D341Med (cell line): ENCODE data around the gene PPP1R15B.
A peak's percentile ranks its signal among the peaks of the same experiment; 100 is the strongest.

Experiments used
- DNase-seq: peaks from one replicate; pipeline ENCODE4 v3.0.0; 2012; ENCODE audit warnings: low spot score

Gene PPP1R15B

DNA sequence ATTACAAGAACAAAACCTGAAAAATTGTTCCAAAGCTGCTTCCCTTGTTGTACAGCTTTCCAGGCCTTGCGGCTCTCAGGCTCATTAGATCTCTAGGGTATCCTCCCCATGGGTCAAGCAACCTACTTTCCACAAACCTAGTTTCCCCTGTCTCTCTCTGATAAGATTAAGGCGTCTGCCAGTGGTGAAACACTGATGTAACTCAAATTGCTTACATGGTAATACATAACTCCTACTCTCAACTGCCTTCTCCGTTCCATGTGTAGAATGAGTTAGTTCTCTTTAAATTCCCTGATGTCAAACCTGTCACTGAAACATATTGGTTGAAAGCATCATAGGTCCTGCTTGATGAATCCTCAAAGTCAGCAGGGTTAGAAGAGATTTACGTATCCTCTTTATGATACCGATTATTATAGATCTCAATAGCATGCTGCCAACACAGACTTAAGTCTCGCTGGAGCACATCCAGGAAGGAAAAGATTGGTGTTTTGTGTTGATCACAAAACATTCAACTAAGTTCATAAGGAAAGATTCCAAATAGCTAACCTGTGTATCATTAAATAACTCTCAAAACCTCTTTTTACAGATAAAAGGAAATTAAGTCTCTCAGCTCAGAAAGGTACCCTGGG, 10.6 kb downstream of the PPP1R15B start:
- DNase-seq: no peak

DNA sequence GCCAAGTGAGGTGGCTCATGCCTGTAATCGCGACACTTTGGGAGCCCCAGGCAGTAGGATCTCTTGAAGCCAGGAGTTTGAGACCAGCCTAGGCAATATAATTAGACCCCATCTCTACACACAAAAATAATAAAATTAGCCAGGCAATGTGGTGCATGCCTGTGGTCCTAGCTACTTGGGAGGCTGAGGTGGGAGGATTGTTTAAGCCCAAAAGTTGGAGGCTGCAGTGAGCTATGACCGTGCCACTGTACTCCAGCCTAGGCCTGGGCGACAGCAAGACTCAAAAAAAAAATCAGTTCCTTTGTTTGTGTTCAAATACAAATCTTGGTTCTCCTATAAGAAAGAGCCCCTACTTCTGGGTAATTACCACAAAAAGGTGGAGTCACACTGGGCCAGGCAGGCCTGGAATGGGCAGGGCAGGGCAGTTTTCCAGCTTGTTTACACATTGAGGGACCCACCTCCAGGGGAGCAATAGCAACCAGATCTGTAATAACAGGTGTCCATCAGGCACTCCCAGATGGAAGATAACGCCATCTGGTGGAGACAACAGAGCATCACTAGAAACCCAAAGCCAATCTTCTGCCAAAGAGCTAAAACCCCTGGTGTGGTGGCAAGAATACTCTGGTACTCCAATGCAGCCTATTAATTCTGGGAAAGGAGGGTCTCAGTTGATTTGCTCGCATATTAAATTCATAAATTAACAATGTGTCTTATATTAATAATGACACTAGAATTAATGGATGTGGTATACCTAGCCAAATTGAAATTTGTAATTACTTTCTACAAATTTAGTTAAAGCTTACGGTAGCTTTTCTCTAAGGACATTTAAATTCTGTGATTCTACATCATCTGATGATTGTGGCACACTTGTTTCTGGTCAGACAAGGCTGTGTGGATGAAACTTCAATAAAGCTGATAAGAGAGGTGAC, 13.2 kb downstream of the PPP1R15B start:
- DNase-seq: peak; percentile 91

DNA sequence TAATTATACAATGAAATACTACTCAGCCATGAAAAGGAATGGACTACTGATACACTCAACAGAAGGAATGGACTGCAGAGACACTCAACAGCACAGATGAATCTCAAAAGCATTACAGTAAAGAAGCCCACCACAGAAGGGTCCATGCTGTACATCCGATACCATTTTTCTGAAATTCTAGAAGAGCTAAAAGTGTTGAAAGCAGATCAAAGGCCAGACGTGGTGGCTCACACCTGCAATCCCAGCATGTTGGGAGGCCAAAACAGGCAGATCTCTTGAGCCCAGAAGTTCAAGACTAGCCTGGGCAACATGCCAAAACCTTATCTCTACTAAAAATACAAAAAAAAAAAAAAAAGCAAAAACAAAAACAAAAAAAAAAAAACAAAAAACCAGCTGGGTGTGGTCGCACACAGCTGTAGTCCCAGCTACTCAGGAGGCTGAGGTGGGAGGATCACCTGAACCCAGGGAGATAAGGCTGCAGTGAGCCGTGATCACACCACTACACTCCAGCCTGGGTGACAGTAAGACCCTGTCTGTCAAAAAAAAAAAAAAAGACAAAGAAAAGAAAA, 15.5 kb downstream of the PPP1R15B start:
- no peak for DNase-seq

DNA sequence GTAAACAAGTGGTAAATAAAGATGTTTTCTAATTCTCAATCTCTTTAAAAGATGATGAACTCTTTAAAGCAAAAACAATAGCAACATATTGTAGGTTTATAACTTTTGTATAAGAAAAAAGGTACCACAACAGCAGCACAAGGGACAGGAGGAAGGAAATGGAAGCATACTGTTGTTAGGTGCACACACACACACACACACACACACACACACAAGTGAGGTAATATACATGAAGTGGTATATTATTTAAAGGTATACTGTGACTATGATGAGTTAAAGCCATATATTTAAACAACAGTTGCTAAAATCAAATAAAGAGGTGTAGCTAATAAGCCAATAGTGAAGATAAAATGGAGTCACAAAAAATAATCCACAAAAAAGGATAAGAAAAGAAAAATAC, 20.0 kb downstream of the PPP1R15B start:
- DNase-seq: no peak

DNA sequence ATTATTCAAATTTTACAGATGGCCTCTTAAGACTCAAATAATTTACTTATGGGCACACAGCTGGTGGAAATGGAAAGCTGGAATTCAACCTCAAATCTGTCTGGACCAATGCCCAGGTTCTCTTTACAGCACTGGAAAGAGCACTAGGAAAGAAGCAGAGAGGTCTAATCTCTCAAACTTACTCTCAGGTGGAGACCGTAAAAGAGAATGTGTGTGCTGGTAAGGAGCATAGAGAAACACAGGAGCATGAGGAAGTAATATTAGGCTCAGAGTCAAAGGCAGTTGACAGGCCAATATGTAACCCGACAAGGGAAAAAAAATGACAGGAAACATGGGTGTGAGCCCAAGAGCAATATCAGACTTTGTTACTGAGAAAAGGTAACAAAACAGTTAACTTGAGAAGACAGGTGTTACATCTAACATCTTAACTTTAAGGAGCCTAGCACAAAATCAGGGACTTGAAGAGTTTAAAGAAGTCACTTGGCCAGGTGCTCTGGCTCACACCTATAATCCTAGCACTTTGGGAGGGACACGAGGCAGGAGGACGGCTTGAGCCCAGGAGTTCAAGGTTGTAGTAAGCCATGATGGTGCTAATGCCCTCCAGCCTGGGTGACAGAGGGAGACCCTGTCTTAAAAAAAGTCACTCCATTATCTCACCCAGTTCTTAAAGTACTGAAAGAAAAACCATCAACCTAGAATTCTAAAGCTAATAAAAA, 20.7 kb downstream of the PPP1R15B start:
- DNase-seq: no peak

DNA sequence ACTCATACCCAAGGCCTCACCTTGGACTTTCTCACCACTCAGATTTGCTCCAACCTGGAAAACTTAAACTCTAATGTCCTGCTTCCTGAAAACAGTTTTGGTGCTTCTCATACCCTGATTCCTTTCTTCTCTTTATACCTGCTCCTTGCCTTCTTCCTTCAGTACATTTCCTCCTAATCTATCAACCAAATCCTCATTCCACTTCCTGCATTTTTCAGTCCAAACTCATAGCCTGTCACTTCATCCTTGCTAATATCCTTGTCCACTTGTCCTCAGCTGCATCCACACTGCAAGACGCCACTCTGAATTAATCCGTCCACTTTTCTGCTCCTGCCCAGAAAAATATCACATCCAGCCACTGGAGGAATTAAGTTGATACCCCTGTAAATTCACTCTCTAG, 25.9 kb downstream of the PPP1R15B start:
- no peak for DNase-seq

DNA sequence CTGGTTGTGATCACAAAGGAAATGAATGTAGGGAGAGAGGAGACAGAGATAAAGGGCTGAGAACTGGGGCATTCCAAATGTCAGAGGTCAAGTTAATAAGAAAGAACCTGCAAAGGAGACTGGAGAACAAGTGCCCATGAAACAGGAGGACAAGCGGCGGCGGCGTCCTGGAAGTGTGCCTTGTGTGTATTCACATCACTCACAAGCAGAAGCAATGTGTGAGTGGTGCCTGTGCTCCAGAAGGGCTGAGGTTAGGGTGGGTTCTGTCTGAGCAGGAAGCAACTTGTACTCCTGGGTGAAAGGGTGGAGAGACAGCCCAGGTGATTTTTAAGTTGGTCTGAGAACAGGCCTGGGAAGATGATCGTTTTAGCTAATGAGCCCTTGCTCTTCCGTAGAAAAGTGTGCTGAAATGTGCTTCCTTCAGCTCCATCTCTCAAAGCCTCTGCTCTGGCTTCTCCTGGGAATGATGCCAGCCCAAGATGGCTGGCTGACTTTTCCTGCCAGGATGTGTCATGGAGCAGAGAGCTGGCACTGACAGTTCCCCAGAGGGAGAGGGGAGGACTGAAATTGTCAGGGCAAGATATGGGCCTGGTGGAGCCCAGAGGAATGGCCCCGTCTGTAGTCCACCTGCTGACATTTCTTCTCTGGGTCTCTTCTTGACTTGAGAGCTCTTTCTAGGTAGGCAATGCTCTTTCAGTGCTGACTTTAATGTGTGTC, 26.8 kb downstream of the PPP1R15B start:
- no peak for DNase-seq

DNA sequence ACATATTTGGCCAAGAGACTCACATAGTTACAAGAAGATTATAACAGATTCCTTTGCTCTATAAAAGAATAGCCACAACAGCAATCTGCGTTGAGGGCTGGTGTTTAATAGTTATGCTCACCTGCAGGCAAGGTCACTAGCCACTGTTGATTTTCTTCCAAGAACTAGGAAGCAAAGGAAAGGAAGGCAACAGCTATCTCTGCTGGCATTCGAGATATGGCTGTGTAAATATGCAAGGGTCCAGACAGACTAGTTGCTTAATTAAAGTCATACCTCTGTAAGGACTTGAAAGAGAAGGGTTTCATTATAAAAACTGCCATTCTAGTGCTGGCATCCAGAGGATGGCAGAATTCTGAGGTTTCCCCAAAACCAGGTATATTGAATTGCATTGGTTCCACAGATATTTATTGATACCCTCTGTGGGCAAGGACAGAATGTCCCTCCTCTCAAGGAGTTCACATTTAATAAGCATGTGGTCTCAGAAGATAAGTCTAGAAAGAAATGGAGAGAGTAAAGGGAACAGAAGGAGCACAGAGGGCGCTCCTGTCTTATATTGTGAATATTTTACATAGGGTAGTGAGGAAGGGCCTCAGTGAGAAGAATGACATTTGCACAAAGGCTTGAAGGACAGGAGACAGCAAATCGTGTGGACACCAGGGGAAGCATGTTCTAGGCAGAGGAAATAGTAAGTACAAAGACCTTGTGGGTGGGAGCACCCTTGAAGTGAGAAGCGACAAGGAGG, 28.3 kb downstream of the PPP1R15B start:
- DNase-seq: no peak

DNA sequence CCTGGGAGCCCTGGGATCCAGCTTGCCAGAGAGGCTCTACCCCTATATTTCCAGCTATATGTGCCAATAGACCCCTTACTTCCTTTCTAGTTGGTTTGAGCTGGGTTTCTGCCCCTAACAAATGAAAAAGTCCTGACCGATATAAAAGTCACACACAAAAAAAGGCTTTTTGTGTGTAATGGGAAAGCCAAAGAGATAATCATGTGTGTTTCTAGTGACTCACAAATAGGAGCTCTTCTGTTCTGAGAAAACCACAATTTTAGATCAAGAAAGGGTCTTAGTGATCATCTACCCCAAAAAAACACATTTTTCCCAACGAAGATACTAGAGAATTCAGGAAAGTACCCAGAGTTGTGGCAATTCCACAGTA, 28.9 kb downstream of the PPP1R15B start:
- no peak for DNase-seq

DNA sequence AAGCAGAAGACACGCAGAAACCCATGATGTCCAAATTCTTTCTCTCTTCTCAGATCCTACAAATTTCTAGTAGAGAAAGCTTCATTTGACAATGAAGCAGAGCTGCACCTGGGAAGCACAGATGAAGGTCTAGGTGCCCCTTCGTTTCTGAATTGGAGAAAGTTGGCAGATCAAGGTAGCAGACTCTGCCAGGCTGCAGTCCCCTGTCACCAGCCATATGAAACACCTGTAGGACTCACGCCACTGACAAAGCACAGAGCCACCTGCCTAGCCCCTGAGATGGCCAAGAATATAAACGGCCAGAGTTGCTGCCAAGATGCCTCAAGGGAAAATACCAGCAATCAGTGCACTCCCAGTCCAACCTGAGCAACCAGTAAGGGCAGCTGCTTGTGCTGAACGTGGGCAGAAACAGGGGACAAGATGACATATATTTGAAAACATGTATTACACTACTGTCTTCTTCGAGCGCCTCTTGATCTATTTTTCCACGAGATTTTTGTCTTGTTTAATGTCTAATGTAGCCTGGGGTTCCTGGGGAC, 31.3 kb downstream of the PPP1R15B start:
- DNase-seq: no peak

DNA sequence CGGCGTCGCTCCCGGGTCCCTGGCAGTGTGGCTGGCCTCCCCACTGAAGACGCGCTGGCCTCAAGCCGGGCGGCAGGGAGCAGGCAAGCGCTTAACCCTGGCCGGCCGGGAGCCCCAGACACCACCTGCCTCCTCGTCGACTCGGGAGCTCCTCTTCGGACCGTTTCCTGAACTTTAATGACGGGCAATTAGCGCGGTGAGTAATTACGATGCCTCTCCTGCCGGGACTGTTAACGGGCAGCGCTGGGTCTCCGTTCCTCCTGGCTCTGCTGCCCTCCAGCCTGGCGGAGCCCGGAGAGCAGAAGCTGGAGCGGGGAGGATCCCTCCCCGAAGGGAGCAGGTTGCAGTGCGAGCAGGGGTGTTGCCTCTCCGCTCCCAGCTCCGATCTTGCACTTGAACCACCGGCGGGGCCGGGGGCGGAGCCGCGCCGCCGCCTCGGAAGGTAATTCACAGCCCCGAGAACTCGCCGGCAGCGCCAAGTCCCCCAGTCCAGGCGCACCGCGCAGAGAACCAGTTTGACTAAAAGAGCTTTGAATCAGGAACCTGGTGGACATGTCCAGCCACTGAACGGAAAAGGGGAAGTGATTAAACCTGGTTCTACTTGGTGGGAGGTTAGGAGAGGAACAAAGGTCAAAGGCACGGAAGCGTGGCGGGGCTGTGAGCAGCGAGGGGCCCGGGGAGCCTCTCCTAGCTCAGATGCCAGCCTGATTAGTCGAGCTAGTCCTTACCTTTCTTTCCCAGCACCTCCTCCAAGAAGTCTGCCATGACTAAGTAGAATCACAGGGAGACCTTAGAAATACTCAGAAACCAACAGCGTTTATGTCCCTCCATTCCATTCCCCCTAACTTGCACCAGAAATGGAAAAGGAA, 33.6 kb downstream of the PPP1R15B start:
- peak; percentile 71 for DNase-seq

DNA sequence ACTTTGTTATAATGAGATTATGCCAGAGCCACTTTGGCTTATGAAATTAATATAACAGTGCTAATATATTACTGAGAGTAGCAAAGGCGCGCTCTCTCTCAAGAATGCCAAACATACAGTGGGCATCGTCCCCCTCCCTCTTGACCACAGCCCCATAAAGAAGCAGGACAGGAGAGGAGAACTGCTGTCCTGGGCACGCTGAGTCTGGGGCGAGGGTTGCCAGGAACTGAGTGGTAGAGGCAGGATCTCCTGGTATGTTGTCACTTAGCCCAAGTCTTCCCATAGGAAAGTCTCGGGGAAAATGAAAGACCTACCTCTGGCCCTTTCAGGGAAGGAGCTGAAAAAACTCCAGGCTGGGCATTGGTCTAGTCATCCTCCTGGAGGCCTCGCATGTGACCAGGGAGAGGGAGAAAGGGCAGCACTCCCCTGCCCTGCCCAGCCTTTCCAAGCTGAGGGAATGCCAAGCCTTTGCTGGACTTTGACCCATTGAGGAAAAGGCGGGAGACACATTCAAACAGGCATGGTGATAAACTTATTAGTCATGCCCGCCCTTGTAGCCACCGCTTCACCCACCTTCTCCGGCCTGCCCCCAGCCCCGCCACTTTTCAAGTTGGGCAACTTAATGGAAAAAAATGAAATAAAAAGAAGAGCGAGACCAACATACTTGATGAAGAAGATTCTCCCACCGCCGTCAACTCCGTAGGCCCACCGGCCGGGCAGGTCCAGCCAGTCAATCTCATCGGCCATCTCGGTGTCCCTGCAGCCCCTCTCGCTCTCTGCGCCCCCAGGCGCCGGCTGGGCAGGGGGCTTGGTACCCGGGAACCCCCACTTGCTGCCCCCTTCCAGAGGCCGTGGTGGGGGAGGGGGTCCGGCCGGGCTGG, 34.5 kb downstream of the PPP1R15B start:
- no peak for DNase-seq

DNA sequence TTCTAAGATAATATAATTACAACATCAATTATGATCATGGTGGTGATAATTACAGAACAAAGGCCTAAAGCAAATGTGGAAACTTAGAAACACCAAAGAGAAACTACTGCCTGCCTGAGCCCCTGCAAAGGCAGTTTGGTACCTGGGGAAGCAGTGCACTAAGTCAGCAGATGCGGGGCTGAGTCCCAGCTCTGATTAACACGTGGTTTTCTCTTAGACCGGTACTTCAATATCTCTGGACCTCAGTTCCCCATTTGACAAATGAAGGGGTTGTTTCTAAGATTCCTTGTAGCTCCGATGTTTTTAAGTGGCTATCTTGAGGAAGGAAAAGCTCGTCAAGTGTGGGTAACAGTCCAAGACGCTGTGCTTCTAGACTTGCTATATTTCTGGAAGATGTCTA, 35.2 kb downstream of the PPP1R15B start:
- no peak for DNase-seq

DNA sequence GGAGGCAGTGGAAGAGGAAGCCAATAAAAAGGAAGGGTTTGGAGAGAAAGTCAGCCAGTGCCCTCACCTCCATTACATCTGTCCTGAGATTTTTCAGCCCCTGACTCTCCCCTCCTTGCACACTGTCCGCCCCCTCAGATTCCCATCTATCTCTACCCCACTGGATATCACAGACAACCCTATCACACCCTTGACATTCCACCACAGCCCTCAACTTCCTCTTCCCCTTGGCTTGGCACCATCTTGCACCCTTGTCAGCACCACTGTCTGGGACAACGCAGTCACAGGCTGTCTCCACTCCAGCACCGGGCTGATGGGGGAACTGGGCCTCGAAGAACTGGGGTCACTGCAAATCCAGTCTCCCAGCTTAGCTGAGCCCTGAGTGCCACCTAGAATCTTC, 37.7 kb downstream of the PPP1R15B start:
- no peak for DNase-seq

DNA sequence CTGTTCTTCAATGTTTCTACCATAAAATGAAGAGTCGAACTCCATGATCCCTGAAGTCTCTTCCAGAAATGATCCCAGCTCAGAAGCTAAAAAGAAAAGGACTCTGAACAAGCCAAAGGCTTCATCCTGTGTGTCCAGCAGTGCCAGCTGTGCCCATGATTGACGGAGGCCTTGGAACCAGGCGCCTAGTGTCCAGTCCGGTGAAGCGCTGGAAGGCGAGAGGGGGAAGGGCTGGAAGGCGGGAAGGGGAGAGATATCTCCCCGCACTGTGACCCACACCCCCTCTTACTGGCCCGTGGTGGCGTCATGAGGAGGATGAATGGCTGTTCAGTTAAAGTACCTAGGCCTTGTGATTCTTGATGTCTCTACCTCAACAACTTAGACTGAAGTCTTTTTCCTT, 41.4 kb downstream of the PPP1R15B start:
- no peak for DNase-seq

DNA sequence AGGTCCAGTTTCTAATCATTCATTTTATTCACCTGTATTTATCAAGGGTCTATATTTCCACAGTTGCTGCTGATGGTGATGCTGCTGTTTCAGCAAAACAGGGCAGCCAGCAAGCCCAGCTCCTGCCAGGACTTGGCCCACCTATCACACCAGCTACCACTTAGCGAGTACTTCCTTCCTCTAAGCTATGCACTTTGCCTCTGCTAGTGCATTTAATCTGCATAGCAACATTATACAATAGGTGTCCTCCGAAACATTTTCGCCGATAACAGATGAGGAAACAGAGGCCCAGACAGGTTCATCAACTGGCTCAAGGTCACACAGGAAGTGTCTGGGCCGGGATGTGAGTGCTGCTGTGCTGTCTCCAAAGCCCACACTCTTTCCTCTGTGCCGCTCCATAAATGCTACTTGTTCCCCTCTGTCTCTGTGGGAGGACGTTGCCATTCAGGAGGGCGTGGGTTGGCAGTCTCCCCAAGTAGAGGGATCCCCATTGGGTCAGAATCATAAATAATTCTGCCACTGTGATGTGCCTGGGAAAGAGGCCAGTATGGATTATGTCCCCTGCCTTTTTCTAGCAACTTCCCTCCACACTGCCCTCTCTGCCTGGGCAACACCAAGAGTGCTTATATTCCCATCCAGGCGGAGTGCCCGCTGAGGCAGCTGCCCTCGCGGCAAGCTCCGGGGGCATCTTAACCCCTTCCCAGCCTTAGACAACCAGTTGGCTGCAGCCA, 42.5 kb downstream of the PPP1R15B start:
- DNase-seq: no peak

DNA sequence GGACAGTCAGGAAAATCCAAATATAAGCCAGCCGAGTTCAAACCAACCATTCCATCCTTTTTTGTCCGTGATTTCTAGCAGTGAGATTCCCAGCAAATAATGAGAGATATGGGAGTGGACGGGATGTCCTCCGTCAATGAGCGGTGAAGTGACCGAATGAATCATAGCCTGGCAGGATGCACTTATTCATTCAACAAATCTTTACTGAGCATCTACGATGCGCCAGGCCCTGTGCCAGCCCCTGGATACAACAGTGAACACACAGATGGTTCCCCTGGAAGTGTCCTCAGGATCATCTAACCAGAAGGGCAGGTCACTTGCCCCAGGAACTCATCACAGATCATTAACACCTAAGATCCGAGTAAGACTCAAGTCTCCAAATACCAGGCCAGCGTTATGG, 43.7 kb downstream of the PPP1R15B start:
- DNase-seq: no peak

DNA sequence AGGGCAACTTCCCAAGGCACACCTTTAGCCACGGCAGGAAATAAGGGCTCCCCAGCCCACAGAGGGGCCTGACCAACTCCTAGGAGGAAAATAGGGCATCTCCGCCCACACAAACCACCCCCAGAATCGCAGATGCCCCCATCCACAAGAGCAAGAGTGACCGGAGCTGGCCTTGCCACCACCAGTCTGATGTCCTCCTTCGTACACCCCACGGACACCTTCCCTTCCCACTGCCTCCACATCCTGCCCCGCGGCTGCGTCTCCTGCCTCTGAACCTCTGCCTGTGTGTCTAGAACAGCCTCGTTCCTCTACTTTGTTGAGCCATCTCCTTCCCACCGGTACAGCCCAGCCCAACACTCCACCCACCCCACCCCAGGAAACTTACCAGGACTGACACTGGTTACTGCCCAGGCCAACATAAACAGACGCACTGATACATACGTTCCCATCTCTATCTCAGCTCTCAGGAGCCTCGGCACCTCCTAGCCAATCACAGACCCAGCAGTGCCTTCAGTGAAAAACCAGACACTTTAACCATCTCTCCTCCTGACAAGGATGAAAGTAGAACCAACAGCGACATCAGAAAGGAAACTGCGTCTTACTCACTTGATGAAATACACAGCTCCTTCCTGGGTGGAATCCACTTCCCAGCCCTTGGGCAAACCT, 44.3 kb downstream of the PPP1R15B start:
- DNase-seq: no peak
